ENCODE results near the gene ZBTB20.
"Not testable (repeated sequence)": the region's sequence is repeated elsewhere in the genome, so short reads cannot be mapped to it uniquely, and the experiment has no call there.

ZBTB20 gene

DNA sequence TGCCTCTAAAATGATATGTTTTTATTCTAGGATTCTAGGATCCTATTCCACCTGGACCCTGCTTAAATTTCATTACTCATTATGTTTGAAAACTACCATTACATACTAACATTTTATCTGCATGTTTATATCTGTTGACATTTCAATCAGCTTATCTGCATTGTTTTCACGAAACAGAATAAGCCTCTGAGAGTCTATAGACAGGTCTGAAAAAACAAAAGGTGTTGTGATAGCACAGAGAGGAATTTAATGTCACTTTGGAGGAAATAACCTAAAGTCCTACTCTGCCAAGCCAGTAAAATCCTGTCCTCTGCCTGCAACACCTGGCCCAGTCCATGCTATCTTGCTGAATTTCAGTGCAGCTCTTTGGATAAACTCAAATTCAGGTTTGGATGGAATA is 315.2 kb downstream of the ZBTB20 start:
- DNase-seq (ENCODE audit: low read depth): no peak

DNA sequence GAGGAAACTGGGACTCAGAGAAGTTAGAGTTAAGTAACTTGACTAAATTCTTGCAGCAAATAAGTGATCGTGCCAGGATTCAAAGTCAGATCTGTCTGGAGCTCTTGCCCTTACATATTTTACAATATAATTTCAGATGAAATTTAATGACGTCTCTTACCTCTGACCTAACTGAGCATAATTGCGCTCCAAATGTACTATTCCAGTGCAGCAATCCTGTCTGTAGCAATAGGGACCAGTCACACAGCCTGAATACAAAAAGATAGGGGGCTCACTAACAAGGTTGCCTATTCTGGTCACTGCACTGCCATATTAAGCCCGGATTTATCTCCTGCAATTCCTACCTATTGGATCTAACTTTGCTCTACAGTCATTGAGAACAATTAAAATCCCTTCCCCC is 316.4 kb downstream of the ZBTB20 start:
- no peak for DNase-seq (ENCODE audit: low read depth)

DNA sequence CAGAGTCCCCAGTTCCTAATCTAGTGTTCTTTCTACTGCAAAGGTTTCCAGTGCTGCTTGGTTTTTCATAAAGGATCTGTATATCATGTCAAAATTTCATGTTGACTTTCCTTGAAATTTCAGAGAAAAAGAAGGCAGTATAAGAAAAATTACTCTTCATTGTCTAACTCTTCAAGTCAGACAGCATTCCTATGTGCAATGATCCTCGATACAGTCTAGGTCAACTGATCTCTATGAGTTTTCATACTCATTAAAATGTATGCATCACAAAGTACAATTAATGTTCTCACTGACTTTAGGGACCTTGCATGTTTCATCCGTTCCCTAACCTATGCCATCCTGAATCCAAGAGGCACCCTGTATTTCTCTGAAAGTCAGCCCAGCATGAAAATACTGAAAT is 317.3 kb downstream of the ZBTB20 start:
- DNase-seq (ENCODE audit: low read depth): no peak

DNA sequence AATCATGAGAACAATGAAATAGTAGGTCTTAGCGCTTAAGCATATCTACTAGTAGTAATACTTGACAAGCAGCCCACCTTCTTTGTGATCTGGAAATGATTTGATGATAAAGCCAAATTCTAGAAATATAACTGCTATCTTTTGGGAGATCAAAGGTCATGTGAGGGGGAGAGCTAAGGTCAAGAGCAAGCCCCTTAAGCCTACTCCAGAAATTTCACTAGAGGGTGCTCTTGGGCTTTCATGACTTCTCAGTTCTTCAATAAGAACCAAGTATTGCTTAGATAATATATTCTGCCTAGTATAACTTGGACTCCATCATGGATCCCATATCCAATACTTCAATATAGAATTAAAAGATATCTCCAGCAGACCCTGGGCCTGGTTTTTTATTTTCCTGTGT is 319.6 kb downstream of the ZBTB20 start:
- no peak for DNase-seq (ENCODE audit: low read depth)

DNA sequence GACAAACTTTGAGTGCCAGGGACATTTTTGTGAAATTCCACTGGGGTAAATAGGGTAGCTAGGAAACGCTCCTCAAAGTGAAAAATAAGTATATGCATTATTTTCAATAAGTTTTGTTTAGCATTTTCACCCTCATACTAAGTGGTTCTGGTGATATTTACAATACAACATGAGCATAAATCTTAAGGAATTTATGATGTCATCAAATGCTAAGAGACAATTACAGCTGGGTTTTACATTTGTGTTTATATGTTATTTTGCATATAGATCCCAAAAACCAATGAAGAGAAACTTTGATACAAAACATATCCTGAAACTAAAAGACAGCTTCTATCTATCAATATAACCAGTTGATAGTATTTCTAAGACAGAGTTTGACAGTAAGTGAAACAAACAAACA is 323.1 kb downstream of the ZBTB20 start:
- DNase-seq (ENCODE audit: low read depth): no peak

DNA sequence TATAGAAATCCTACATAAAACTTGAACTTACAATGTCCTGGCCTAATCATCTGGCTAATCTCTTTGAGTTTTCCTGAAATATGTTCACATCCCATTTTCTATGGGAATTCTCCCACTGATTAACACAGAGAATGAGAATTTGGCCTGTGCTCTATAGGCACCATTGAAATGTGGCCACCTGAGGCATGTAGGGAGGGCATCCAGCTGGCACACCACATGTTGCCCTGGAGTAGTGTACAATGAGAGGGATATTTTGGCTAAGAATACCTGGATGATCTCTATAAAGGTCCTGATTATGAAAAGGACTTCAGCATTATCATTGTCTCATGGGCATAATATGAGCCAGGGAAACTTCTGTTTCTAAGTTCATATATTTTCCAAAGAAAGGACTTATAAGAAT is 324.0 kb downstream of the ZBTB20 start:
- DNase-seq (ENCODE audit: low read depth): no peak

DNA sequence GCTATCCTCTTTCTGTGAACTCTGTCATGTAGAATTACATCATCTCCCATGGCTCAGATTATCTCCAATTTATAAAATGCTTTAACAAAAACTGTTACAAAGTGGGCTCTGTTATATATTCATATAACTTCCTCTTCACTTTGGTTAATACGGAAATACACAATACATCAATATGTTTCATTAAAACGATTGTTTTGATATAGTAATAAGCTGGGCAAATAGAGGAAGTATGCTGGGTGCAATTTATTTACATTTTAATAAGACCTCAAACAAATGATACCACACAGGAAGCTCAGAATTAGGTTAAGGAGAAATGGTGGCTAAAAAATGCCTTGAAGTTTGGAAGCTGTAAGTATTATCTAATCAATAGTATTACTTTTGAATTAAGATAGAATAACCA is 331.0 kb downstream of the ZBTB20 start:
- no peak for DNase-seq (ENCODE audit: low read depth)

DNA sequence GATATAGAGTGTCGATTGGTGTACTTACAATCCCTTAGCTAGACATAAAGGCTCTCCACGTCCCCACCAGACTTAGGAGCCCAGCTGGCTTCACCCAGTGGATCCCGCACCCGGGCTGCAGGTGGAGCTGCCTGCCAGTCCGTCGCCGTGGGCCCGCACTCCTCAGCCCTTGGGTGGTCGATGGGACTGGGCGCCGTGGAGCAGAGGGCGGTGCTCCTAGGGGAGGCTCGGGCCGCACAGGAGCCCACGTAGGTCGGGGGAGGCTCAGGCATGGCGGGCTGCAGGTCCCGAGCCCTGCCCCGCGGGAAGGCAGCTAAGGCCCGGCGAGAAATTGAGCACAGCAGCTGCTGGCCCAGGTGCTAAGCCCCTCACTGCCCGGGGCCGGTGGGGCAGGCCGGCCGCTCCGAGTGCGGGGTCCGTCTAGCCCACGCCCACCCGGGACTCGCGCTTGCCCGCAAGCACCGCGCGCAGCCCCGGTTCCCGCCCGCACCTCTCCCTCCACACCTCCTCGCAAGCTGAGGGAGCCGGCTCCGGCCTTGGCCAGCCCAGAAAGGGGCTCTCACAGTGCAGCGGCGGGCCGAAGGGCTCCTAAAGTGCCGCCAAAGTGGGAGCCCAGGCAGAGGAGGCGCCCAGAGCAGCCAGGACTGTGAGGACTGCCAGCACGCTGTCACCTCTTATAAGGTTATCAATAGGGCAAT is 334.4 kb downstream of the ZBTB20 start:
- DNase-seq (ENCODE audit: low read depth): not testable (repeated sequence)

DNA sequence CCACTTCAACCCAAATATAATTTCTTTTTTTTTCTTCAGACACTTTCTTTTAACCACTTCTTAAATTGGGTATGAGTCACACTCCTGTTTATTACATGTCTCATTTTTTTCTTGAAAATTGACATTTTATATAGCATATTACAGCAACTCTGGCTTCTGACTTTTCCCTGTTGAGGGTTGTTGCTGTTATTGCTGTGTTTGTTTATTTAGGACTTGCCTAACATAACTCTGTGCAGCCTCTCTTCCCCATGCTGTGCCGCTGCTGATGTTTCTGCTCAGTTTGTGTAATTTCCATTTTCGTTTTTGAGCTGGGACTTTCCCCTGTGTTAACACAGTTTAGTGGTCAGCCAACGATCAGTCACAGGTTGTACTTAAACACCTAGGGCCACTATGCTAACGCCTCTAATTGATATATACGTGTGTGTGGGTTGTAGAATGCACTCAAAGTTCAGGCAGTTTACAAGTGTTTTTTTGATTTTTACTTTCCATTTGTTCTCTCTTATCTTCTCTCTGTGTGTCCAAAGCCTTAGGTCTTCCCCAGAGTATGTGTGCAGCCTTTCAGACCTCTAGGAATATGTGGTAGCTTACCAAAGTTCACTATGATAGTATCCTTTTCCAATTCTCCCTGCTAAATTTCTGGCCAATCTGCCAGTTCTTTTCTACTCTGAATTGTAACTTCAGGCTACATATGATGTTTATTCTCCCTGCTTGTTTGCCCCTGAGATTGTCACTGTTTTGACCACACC is 337.2 kb downstream of the ZBTB20 start:
- DNase-seq (ENCODE audit: low read depth): no peak

DNA sequence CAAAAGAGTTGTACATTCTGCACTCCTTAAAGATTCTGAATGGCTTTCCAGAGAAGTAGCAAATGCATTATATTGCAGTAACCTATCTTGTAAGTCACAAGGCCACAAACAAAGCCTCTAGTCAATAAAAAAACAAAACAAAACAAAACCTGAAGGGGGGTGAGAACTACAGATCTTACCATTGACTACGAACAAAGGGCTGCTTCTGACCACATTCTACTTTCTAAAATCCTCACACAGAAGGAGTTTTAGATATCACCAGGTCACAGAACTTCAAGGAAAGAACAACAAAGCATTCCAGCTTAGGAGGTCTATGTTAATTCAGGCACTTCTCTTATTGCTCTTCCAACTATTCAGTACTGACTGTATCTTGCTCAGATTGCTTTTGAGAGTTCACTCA is 343.0 kb downstream of the ZBTB20 start:
- no peak for DNase-seq (ENCODE audit: low read depth)

DNA sequence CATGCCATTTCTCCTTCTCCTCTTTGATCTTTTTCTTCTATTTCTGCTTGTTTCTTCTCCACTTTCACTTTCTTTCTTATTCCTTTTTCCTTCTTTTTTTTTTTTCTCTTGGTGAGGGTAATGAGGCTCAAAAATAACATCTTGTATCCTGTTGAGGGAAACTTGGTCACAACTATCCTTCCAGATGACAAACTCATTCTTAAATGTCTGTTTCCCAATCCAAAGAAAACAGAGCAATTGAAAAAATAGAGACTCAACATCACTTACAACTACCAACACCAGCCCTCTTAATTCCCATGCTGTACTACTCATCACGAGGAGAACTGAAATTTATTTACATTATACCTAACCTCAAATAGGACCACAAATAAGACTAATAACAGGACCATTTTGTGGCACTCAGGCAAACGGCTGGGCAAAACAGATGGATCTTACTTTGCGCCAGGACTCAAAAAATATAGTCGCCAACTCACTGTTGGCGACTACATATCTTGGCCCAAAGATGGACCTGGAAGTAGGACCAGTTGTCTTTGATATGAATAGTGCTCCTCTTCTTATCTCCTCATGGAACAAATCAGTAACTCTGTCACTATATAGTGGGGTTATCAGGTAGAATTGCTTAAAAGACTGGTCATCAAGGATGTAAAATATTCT is 343.9 kb downstream of the ZBTB20 start:
- DNase-seq (ENCODE audit: low read depth): no peak

DNA sequence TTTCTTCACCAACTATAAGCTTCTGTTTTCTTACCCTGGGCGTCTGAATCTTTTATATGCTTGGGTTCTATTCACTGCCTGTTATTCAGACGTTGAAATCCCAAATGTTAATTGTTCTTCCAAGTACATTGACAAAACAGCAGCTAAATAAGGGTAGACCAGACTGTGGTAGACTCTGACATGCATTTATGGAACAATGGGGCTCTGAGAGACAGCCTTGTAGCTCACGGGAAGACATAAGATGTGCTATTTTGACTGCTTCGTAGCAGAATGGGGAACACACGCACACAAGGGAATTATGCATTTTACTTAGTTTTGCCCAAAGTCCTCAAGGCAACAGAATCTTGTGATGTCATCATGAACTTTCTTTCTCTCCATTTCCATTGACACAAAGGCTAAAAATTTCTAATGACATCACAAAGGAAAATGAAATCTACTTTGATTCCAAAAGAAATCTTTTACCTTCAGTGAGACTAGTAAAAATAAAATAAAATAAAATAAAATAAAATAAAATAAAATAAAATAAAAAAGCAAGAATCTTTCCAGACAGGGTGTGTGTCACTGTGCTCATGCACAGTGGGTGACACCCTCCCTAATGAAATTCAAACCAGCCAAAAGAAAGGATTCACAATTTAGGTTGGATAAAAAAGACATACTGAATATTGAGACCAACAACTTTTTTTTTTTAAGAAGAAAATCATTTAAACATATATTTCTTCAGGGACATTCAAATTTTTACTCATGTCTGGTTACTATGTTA is 346.6 kb downstream of the ZBTB20 start:
- no peak for DNase-seq (ENCODE audit: low read depth)

DNA sequence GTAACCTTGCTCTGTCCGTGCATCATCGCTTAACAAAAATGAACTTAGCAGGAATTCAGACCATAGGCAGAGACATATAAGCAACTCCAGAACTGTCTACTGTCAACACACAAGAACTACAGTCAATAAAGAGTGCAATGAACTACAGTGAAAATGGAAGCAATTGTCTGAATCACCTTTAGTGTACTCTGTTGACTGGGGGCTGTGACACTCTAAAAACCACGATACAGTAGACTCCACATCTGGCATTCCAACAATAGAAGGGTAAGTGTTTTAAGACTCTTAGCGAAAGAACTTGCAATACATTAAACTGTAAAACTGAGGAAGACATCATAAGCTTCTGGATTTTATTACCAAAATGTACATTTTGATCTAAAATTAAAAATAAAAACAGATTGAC is 347.3 kb downstream of the ZBTB20 start:
- no peak for DNase-seq (ENCODE audit: low read depth)

DNA sequence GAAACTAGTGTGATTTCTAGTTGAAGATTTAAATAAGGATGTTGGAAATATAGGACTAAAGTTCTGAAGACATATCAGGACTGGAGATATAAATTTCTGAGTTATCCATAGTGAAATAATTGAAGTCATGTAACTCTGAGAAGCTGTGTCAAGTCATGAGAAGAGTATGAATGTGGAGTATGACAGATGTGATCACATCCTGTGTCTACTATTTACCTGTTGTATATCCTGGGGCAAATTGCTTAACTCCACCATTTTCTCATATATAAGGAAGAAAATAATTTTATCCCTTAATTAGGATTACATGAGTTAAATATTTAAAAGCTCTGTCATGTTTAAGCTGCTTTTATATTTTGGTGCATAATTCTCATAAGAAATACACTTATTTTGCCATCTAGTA is 350.3 kb downstream of the ZBTB20 start:
- DNase-seq (ENCODE audit: low read depth): no peak

DNA sequence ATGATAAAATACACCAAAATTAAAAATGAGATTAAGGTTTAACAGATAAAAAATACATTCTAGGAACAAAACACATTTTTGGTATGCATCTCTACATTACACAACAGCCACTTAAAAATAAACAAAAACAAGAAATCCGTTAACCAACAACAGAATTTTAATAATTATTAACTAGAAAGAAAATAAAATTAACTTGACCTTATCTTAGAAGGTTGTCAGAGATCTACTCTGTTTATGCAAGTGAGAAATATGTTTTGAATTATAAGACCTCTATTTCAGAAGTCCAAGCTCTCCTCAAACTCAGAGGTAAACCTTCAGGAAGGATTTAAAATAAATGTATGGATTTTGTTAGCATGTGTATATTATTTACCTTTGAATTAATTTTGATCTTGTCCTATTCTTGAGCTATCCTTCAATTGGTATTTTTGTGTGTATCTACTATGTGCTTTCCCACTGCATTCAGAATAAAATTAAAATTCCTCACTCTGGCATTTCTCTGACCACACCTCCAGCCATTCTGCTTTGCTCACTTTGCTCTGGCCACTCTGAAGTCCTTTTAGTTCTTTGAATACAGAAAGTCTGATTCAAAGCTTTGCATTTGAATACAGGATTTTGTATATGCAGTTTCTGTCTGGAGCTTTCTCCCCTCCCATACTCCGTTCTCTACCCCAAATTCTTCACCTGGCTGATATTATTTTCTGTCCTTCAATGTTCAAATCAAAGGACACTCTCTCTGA is 352.0 kb downstream of the ZBTB20 start:
- DNase-seq (ENCODE audit: low read depth): no peak

DNA sequence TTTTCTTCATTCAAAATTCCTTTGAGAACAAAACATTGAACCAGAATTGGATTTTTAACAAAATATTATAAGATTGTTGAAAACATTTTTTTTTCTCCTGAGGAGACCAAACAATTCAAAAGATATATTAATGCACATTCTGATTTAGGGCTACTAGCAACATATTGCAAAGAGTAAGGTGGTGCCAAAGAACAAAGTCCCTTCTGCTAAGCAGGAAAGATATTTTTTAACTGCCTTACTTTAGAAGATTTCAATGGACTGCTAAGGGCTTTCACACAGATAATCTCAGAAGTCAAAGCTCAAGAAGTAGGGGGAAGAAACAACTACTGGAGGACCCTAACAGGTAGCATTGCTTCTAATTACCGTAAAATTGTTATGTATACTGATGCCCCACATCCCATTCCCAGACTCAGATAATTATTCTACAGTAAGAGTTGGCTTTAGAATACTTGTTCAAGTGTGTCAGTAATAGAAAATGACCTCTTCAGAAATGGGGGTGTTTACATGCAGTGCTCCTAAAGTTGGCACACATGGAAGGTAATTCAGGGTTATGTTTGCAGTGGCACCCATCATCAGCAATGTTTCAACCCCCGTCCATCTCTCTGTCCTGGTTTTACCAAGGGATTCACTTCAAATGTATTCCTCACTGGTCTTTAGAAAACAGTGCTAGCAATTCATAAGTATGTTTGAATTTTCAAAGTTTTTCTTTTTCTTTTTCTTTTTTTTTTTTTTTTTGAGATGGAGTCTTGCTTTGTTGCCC is 354.7 kb downstream of the ZBTB20 start:
- DNase-seq (ENCODE audit: low read depth): no peak

DNA sequence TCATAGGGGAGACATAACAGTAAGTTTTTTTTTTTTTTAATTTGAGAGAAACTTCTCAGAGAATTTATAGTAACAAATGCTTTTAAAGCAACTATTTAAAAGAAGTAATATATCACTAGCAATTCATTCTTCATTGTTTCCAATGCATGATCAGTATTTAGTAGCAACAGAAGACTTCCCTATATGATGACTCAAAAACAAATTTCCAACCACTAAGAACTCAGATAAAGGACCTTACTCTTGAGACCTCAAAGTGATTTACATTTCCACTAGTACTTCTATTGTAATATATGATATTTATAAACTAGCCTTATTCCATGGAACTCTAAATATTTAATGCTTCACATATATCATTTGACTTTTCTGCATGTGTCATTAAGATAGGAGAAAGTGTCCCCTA is 356.3 kb downstream of the ZBTB20 start:
- DNase-seq (ENCODE audit: low read depth): no peak

DNA sequence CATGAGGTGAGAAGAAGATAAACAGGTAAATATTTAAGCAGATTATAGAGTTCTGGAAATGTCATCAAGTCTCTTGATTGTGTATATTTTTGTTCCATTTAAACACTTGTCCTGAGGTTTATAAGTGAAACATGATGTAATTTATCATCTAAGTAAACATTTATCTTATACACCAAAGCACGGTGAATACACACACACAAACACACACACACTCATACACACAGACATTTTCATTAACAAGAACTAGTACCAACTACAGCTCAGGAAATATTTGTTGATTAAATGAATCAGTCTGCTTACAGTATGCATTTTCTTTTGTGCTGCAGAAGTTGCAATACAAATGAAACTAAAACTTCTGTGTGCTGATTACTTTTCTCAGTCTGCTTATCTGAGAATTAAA is 357.3 kb downstream of the ZBTB20 start:
- no peak for DNase-seq (ENCODE audit: low read depth)

DNA sequence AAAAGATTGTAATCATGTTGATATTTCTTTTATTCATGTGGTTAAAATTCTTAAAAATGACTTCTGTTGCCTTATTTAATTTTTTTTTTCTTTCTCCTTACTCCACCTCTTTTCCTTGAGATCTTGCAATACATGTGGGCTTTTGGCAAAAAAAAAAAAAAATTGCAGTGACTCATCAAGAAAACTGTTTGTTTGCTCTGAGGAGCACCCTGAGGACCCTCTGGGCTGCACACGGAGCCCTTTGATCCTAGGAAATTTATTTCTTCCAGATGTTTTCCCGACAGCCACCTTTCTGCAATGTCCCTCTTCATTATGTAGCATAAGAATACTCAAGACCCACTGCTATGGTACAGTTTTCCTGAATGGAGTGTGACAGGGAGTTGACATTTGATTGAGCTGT is 371.7 kb downstream of the ZBTB20 start:
- no peak for DNase-seq (ENCODE audit: low read depth)

DNA sequence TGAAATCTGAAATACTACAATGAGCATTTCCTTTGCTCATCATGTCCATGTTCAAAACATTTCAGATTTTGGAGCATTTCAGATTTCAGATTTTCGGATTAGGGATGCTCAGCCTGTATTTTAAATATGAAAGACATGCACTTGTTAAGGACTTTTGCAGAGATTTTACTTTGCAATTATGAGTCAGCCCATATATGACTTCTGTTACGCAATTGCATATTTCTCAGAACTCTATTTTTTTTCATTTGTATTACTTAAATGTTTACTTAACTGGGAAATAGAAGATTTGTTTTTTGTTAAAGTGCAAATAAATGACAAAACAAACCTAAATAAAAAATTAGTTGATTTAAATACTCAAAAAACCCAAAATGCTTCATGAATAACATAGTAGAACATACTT is 376.2 kb downstream of the ZBTB20 start:
- no peak for DNase-seq (ENCODE audit: low read depth)

DNA sequence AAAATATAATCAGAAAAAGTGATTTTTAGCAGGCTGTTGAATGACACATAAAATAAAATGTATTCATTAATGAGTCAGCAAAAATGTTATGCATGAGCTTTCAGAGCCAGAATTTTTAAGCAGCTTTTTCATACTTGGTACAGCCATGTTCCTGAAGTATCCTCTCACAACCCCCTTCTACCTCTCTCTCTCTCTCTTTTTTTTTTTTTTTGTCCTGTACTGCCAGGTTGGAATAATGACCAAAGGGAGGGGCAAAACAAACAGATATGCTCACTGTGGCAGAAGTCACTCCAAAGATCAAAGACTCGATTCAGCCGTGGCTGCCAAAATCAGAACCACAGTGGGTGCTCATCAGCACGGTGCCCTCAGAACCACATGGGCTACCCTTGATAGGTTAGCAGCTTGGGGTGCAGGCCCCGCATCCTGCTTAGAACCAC is 383.0 kb downstream of the ZBTB20 start:
- DNase-seq (ENCODE audit: low read depth): no peak

Data from stimulated activated CD4-positive, alpha-beta T cell treated with anti-CD3 and anti-CD28 coated beads, Interleukin-2, amount 100 ng/mL, for 4 hours (primary cell).